GM12891 (cell line): ENCODE measurements around the gene CGB8.

Source experiments
- DNase-seq: peaks from one replicate; pipeline ENCODE4 v3.0.0; 2011; ENCODE audit warnings: low spot score; ENCODE audit not compliant: insufficient read length
- FAIRE-seq: peaks from 2 replicates; lab custom pipeline; 2011; peaks lifted over from hg19 to GRCh38; lab: Jason Lieb, UNC
- PAX5 ChIP-seq: IDR thresholded peaks from 2 replicates; pipeline ENCODE4 v1.6.1; 2011; ENCODE audit warnings: low read length, moderate library complexity, mild to moderate bottlenecking; ENCODE audit not compliant: insufficient read depth, severe bottlenecking
- POLR2A ChIP-seq: IDR thresholded peaks from 2 replicates; pipeline ENCODE4 v1.6.1; 2011; ENCODE audit warnings: low read depth, low read length, control low read depth
- POLR2AphosphoS5 ChIP-seq: IDR thresholded peaks from 2 replicates; pipeline ENCODE4 v1.6.1; 2011; ENCODE audit warnings: low read depth, low read length, control low read depth
- POU2F2 ChIP-seq: IDR thresholded peaks from 2 replicates; pipeline ENCODE4 v1.6.1; 2011; ENCODE audit warnings: low read depth, mild to moderate bottlenecking, control low read depth, low read length, moderate library complexity
- SPI1 ChIP-seq: IDR thresholded peaks from 2 replicates; pipeline ENCODE4 v1.6.1; 2011; ENCODE audit warnings: low read depth, low read length, control low read depth
- TAF1 ChIP-seq: IDR thresholded peaks from 2 replicates; pipeline ENCODE4 v1.6.1; 2011; ENCODE audit warnings: low read depth, low read length, control low read depth

CGB8 gene

GRCh38 chr19:48997972-48998371 is 50.9 kb downstream of the CGB8 start:
- FAIRE-seq (no peak), DNase-seq (no peak)
- TF ChIP-seq PAX5 (no peak), POLR2AphosphoS5 (no peak), SPI1 (no peak), TAF1 (no peak), POLR2A (no peak), POU2F2 (no peak)
